Transverse colon (tissue), 4 donors: Measurements from ENCODE around the gene PLD6. TPM values are rescaled to one million over a fixed set of nuclear protein-coding genes. Genes with fewer than 3 reads are reported as not detected.

Source experiments
- DNase-seq: peaks from one replicate; pipeline ENCODE4 v3.0.0-alpha.2; 2019
- H3K27ac ChIP-seq, 4 donors: fragments of 200-600 bp; sonication (generic); 2 replicates each; pipeline ENCODE4 v1.5.1; 2016 to 2018; ENCODE audit warnings: inconsistent platforms in 4 of 4
- H3K27me3 ChIP-seq: fragments of 200-600 bp; sonication (generic); 2 replicates; pipeline ENCODE4 v1.5.1; 2017; ENCODE audit warnings: inconsistent platforms
- H3K36me3 ChIP-seq, 4 donors: fragments of 200-600 bp; sonication (generic); 2 replicates each; pipeline ENCODE4 v1.5.1; 2017 to 2019; ENCODE audit warnings: inconsistent platforms in 4 of 4
- H3K4me1 ChIP-seq, 4 donors: fragments of 200-600 bp; sonication (generic); 2 replicates each; pipeline ENCODE4 v1.5.1; 2017 to 2020; ENCODE audit warnings: inconsistent platforms in 4 of 4
- H3K4me3 ChIP-seq, 4 donors: fragments of 200-600 bp; sonication (generic); 1 replicate in 1 of 4; 2 replicates in 3 of 4; pipeline versions ENCODE4 v1.5.1 to v1.6.1; 2017 to 2019; ENCODE audit warnings: inconsistent platforms in 4 of 4
- H3K9me3 ChIP-seq, 2 donors: fragments of 200-600 bp; sonication (generic); 2 replicates each; pipeline ENCODE4 v1.5.1; 2017 to 2019; ENCODE audit warnings: inconsistent platforms in 2 of 2
- EP300 ChIP-seq: sonication (generic); formaldehyde crosslinking; IDR thresholded peaks from one replicate; pipeline ENCODE4 v1.6.1; 2017; ENCODE audit warnings: antibody characterized with exemption, low read depth
- POLR2A ChIP-seq: fragments of 450-650 bp; IDR thresholded peaks from one replicate; pipeline ENCODE4 v1.6.1; 2016; ENCODE audit warnings: antibody characterized with exemption, mild to moderate bottlenecking, moderate library complexity
- POLR2AphosphoS5 ChIP-seq, 3 donors: sonication (generic); formaldehyde crosslinking; IDR thresholded peaks; one replicate each; pipeline ENCODE4 v1.6.1; 2016; ENCODE audit warnings: antibody characterized with exemption in 3 of 3
- WGBS, 2 donors: methylation state at CpG; one replicate each; pipeline ENCODE4 v1.1.5; 2018; ENCODE audit warnings: low coverage in 1 of 2; 5-methylcytosine and 5-hydroxymethylcytosine counted together
- in situ Hi-C, 4 donors: fragments of 200-750 bp; cut with MboI; loops; one replicate each; pipeline versions ENCODE4 v1.15.0 to v1.15.1; 2017; ENCODE audit warnings: low sequenced_read_pairs in 3 of 4, low pct_ligation_motif_present in 1 of 4, low pct_unique_long_range_greater_than_20kb in 1 of 4
- intact Hi-C: fragments of 100-400 bp; cut with DNase I; formaldehyde crosslinking; loops from one replicate; pipeline ENCODE4 v1.15.1; 2023; ENCODE audit warnings: low total_unique reads
- total RNA-seq, 4 donors: library from RNA; depleted of rRNA; stranded (reverse); fragments of >200 nt; gene quantifications; one replicate each; pipeline ENCODE4 v1.1.0, GENCODE V29; 2016
- TF ChIP-seq, protein P1 (sequence below), 5 experiments: fragments of 200-600 bp in 3 of 5; fragments of 450-650 bp in 2 of 5; sonication (generic) in 3 of 5; IDR thresholded peaks; 1 replicate in 2 of 5; 2 replicates in 3 of 5; pipeline ENCODE4 v1.5.1; 2016 to 2017; ENCODE audit warnings: antibody characterized with exemption in 5 of 5, inconsistent platforms in 3 of 5, mild to moderate bottlenecking in 2 of 5, moderate library complexity in 1 of 5

The PLD6 gene
- total RNA-seq, 4 donors from 2014 or later: 0.75 to 3.2 (median 1.4) TPM; not detected in 1

DNA sequence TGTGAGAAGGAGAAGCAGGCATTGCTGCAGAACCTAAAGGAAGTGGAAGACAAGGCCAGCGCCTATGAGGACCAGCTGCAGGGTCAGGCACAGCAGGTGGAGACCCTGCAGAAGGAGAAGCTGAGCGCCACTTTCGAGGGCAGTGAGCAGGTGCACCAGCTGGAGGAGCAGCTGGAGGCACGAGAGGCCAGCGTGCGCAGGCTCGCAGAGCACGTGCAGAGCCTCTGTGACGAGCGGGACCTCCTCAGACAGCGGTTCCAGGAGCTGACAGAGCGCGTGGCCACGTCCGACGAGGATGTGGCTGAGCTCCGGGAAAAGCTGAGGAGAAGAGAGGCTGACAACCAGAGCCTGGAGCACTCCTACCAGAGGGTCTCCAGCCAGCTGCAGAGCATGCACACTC lies 41.5 kb downstream of the PLD6 start:
- no peaks in the 10 kb centered on the region for H3K9me3 ChIP-seq
- H3K4me3 ChIP-seq: no peak overlapping the region
- in situ Hi-C loops: no loop called here
- no peak overlapping the region for H3K27ac ChIP-seq
- DNase-seq: no peak
- H3K36me3 ChIP-seq: peaks cover 0 to 56% (median 26%) of the 10 kb centered on the region in 4 donors
- 93% methylated on average over 17 of the region's 17 CpGs; no CpG with 5 or more reads in 1 of the 2 donors for WGBS, 2 donors
- intact Hi-C loops: no loop called here
- TF ChIP-seq, protein P1, sequence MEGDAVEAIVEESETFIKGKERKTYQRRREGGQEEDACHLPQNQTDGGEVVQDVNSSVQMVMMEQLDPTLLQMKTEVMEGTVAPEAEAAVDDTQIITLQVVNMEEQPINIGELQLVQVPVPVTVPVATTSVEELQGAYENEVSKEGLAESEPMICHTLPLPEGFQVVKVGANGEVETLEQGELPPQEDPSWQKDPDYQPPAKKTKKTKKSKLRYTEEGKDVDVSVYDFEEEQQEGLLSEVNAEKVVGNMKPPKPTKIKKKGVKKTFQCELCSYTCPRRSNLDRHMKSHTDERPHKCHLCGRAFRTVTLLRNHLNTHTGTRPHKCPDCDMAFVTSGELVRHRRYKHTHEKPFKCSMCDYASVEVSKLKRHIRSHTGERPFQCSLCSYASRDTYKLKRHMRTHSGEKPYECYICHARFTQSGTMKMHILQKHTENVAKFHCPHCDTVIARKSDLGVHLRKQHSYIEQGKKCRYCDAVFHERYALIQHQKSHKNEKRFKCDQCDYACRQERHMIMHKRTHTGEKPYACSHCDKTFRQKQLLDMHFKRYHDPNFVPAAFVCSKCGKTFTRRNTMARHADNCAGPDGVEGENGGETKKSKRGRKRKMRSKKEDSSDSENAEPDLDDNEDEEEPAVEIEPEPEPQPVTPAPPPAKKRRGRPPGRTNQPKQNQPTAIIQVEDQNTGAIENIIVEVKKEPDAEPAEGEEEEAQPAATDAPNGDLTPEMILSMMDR (IDR thresholded peaks at IDR 0.05): no peak
- no peak for TF ChIP-seq EP300
- no peak for TF ChIP-seq POLR2A
- no peak for TF ChIP-seq POLR2AphosphoS5 (IDR thresholded peaks at IDR 0.05)
- H3K4me1 ChIP-seq: no peaks in the 10 kb centered on the region
- no peaks in the 10 kb centered on the region for H3K27me3 ChIP-seq

DNA sequence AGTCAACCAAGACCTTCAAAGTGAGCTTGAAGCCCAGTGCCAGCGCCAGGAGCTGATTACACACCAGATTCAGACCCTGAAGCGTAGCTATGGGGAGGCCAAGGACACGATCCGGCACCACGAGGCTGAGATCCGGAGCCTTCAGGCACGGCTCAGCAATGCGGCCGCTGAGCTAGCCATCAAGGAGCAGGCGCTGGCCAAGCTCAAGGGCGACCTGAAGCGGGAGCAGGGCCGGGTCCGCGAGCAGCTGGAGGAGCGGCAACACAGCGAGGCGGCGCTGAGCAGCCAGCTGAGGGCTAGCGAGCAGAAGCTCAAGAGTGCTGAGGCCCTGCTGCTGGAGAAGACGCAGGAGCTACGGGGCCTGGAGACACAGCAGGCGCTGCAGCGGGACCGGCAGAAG lies 42.0 kb downstream of the PLD6 start:
- TF ChIP-seq POLR2A (no peak), EP300 (no peak), POLR2AphosphoS5 (IDR thresholded peaks at IDR 0.05) (no peak)
- TF ChIP-seq, protein P1 (IDR thresholded peaks at IDR 0.05): no peak
- 96% methylated on average over 25 of the region's 25 CpGs; no CpG with 5 or more reads in 1 of the 2 donors for WGBS, 2 donors
- H3K27me3 ChIP-seq: no peaks in the 10 kb centered on the region
- no peak overlapping the region for H3K4me3 ChIP-seq
- no peaks in the 10 kb centered on the region for H3K9me3 ChIP-seq
- intact Hi-C loops (no loop called here), in situ Hi-C loops (no loop called here)
- peaks cover 0 to 56% (median 27%) of the 10 kb centered on the region in 4 donors for H3K36me3 ChIP-seq
- no peaks in the 10 kb centered on the region for H3K4me1 ChIP-seq
- no peak overlapping the region for H3K27ac ChIP-seq
- DNase-seq: no peak

DNA sequence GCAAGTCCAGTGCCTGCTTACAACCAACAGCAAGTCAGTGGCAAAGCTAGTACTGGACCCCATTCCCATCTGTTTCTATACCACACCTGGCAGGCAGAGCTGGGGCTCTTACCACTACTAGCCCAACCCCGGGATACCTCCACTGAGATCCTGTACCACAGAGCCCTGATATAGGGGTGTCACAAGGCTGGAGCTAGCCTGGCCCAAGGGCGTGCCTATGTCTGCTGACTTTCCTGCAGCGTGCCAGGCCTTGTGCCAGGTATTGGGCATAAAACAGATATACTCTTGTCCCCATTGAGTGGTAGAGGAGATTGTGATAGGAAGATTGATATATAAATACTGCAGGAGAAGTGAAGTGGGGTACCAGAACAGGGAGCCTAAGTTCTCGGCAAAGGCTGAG lies 44.4 kb downstream of the PLD6 start:
- Histone ChIP-seq H3K4me1 (no peaks in the 10 kb centered on the region), H3K27ac (no peak overlapping the region), H3K36me3 (peaks cover 0 to 76% (median 31%) of the 10 kb centered on the region in 4 donors), H3K4me3 (no peak overlapping the region), H3K27me3 (no peaks in the 10 kb centered on the region), H3K9me3 (no peaks in the 10 kb centered on the region)
- in situ Hi-C loops (no loop called here), intact Hi-C loops (no loop called here)
- TF ChIP-seq POLR2AphosphoS5 (IDR thresholded peaks at IDR 0.05) (no peak), EP300 (no peak), POLR2A (no peak)
- TF ChIP-seq, protein P1 (IDR thresholded peaks at IDR 0.05): no peak
- 96 to 100% methylated on average over 1 to 4 of the region's 4 CpGs for WGBS, 2 donors
- DNase-seq: no peak

DNA sequence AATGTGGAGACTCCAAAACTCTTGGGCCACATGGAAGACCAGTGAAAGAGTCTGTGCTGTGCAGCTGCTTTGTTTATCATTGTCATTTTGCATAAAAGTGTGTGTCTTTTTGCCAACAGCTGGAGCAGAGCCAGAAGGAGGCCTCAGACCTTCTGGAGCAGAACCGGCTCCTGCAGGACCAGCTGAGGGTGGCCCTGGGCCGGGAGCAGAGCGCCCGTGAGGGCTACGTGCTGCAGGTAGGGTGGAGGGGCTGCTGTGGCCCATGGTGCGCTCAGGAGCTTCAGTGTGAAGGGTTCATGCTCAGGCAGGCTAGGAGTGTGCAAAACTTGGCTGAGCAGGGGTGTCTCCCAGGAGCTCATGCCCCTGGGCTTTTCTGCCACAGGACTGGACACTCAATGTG lies 45.0 kb downstream of the PLD6 start:
- no peak for DNase-seq
- TF ChIP-seq EP300: no peak
- TF ChIP-seq POLR2AphosphoS5 (IDR thresholded peaks at IDR 0.05): no peak
- TF ChIP-seq, protein P1 (IDR thresholded peaks at IDR 0.05): no peak
- TF ChIP-seq POLR2A: no peak
- WGBS, 2 donors: 88% methylated on average over 6 of the region's 6 CpGs; no CpG with 5 or more reads in 1 of the 2 donors
- H3K36me3 ChIP-seq: peaks cover 0 to 78% (median 30%) of the 10 kb centered on the region in 4 donors
- H3K4me1 ChIP-seq: no peaks in the 10 kb centered on the region
- intact Hi-C loops (no loop called here), in situ Hi-C loops (no loop called here)
- H3K27me3 ChIP-seq: no peaks in the 10 kb centered on the region
- no peaks in the 10 kb centered on the region for H3K9me3 ChIP-seq
- H3K27ac ChIP-seq: no peak overlapping the region
- H3K4me3 ChIP-seq: no peak overlapping the region
